Right lobe of liver (tissue), 6 donors: Measurements from ENCODE around the gene CCNF. TPM values are rescaled to one million over a fixed set of nuclear protein-coding genes. Genes with fewer than 3 reads are reported as not detected.

Source experiments
- ATAC-seq, 4 donors: fragments of 200-7000 bp; cut with Tn5 transposase; one replicate each; pipeline ENCODE4 v1.9.1; 2020; ENCODE audit warnings: mild to moderate bottlenecking in 4 of 4, moderate library complexity in 4 of 4
- DNase-seq, 3 donors: peaks; one replicate each; pipeline ENCODE4 v3.0.0-alpha.2; 2020
- H3K27ac ChIP-seq, 3 donors: fragments of 200-600 bp; one replicate each; pipeline ENCODE4 v1.8.0; 2022
- H3K27me3 ChIP-seq, 2 donors: fragments of 200-600 bp; one replicate each; pipeline ENCODE4 v1.8.0; 2022
- H3K36me3 ChIP-seq, 4 donors: fragments of 200-600 bp; sonication (generic) in 1 of 4; one replicate each; pipeline versions ENCODE4 v1.5.1 to v1.8.0; 2017 to 2022; ENCODE audit warnings: control low read depth in 1 of 4
- H3K4me1 ChIP-seq, 4 donors: fragments of 200-600 bp; sonication (generic) in 1 of 4; one replicate each; pipeline versions ENCODE4 v1.5.1 to v1.8.0; 2017 to 2022; ENCODE audit warnings: control low read depth in 1 of 4
- H3K4me3 ChIP-seq, 3 donors: fragments of 200-600 bp; one replicate each; pipeline ENCODE4 v1.8.0; 2022
- H3K9me3 ChIP-seq, 4 donors: fragments of 200-600 bp; sonication (generic) in 1 of 4; one replicate each; pipeline versions ENCODE4 v1.5.1 to v1.8.0; 2017 to 2022; ENCODE audit warnings: control low read depth in 1 of 4
- CTCF ChIP-seq, 4 donors: fragments of 200-600 bp in 3 of 4; fragments of 450-650 bp in 1 of 4; IDR thresholded peaks; one replicate each; pipeline versions ENCODE4 v1.5.1 to v1.8.0; 2016 to 2022; ENCODE audit warnings: antibody characterized with exemption in 4 of 4, mild to moderate bottlenecking in 2 of 4
- POLR2A ChIP-seq: fragments of 450-650 bp; IDR thresholded peaks from one replicate; pipeline ENCODE4 v1.6.1; 2017; ENCODE audit warnings: antibody characterized with exemption, mild to moderate bottlenecking
- WGBS: methylation state at CpG from one replicate; pipeline ENCODE4 v1.1.6; 2018; ENCODE audit warnings: low coverage, low lambda C conversion rate; ENCODE audit not compliant: insufficient coverage; ENCODE audit errors: missing lambda C conversion rate; 5-methylcytosine and 5-hydroxymethylcytosine counted together
- intact Hi-C, 2 donors: fragments of 100-400 bp; cut with DNase I; formaldehyde crosslinking; loops; one replicate each; pipeline versions ENCODE4 v1.11.2 to v1.14.1; 2022
- total RNA-seq, 6 experiments: library from RNA; depleted of rRNA in 2 of 6; stranded (reverse); fragments of >200 nt in 2 of 6; fragmentation: NEBNext Ultra II Directional in 3 of 6; extraction: Animal tissue kit (Norgen Biotek cat#: 25700) in 3 of 6; gene quantifications; one replicate each; pipeline versions ENCODE4 v1.1.0 to v1.2.4, GENCODE V29; 2016 to 2023
- donor health status: DM: no; HTN: yes; CAD: no.
- donor health status: DM: no; HTN: no; CAD: no.
- donor health status: DM: no; HTN: no; CAD: no.
- donor health status: DM: no; HTN: yes; CAD: no.
- donor health status: DM: no; HTN: yes; CAD: no.

The CCNF gene
- total RNA-seq, 6 experiments from 2014 or later = 1.3 to 2.7 (median 1.7) TPM

- H3K36me3 ChIP-seq = peaks cover 0 to 3% (median 0%) of the 10 kb centered on the region in 4 donors
- no peaks in the 10 kb centered on the region for H3K27me3 ChIP-seq
- H3K4me3 ChIP-seq = no peak overlapping the region
- H3K9me3 ChIP-seq = no peaks in the 10 kb centered on the region
- intact Hi-C loops = no loop called here
- peaks cover 0 to 11% (median 2%) of the 10 kb centered on the region in 4 donors for H3K4me1 ChIP-seq
- TF ChIP-seq POLR2A (no peak), CTCF (IDR thresholded peaks at IDR 0.05) (no peak)
- no peak overlapping the region for H3K27ac ChIP-seq
- ATAC-seq = no peak
- WGBS = 84% methylated on average over 4 of the region's 4 CpGs
- no peak for DNase-seq
Observed at GRCh38 chr16:2427526-2427925, 1.7 kb upstream of the CCNF start.

GRCh38 chr16:2428051-2428783, 1.0 kb upstream of the CCNF start:
- WGBS = 50% methylated on average over 4 of the region's 28 CpGs
- intact Hi-C loops = no loop called here
- TF ChIP-seq POLR2A (no peak), CTCF (IDR thresholded peaks at IDR 0.05) (peak in 3 of 4 donors; percentile 4 to 6 (median 5))

GRCh38 chr16:2428784-2429033, 538 bp upstream of the CCNF start:
- Histone ChIP-seq H3K27me3 (no peaks in the 10 kb centered on the region), H3K36me3 (peaks cover 0 to 3% (median 0%) of the 10 kb centered on the region in 4 donors), H3K9me3 (no peaks in the 10 kb centered on the region), H3K27ac (peak overlapping the region in 2 of 3 donors; percentile 10 to 63), H3K4me1 (peaks cover 0 to 11% (median 2%) of the 10 kb centered on the region in 4 donors), H3K4me3 (peak overlapping the region; percentile 71 to 76 (median 75))
- intact Hi-C loops = no loop called here
- peak in 3 of 4 donors; percentile 48 to 58 (median 53) for ATAC-seq
- no CpG with 5 or more reads among the region's 24 CpGs for whole genome bisulfite sequencing
- TF ChIP-seq POLR2A = no peak
- TF ChIP-seq CTCF (IDR thresholded peaks at IDR 0.05) = no peak
- DNase-seq = no peak

More at GRCh38 chr16:2428051-2428783, 1.0 kb upstream of the CCNF start:
- no peaks in the 10 kb centered on the region for H3K9me3 ChIP-seq
- DNase-seq = peak in 1 of 3 donors; percentile 65
- ATAC-seq = peak in 2 of 4 donors; percentile 0 to 3
- H3K4me3 ChIP-seq = peak overlapping the region; percentile 71 to 76 (median 75)
- peak overlapping the region in 1 of 3 donors; percentile 10 for H3K27ac ChIP-seq
- H3K27me3 ChIP-seq = no peaks in the 10 kb centered on the region
- peaks cover 0 to 11% (median 2%) of the 10 kb centered on the region in 4 donors for H3K4me1 ChIP-seq
- peaks cover 0 to 3% (median 0%) of the 10 kb centered on the region in 4 donors for H3K36me3 ChIP-seq

- Histone ChIP-seq H3K36me3 (peaks cover 0 to 3% (median 0%) of the 10 kb centered on the region in 4 donors), H3K27me3 (no peaks in the 10 kb centered on the region), H3K4me3 (peak overlapping the region; percentile 68 to 81 (median 71)), H3K27ac (peak overlapping the region in 2 of 3 donors; percentile 37 to 51), H3K4me1 (peaks cover 0 to 11% (median 2%) of the 10 kb centered on the region in 4 donors), H3K9me3 (no peaks in the 10 kb centered on the region)
- intact Hi-C loops = loop anchor here in 1 of 2 donors (10.0 kb wide), 1 partner anchor 65 kb away; no protein-coding TSS in a partner anchor
- TF ChIP-seq POLR2A (no peak), CTCF (IDR thresholded peaks at IDR 0.05) (peak in 2 of 4 donors; percentile 21 to 29)
- WGBS = 7% methylated on average over 22 of the region's 46 CpGs
- DNase-seq (peak in 1 of 3 donors; percentile 47), ATAC-seq (peak in 3 of 4 donors; percentile 2 to 46 (median 3))
Observed at GRCh38 chr16:2429771-2430663, 770 bp downstream of the CCNF start.
